LHCN-M2 (cell line): ENCODE results near the gene NRP2. TPM values are rescaled to one million over a fixed set of nuclear protein-coding genes. Genes with fewer than 3 reads are reported as not detected.

Experiments
- DNase-seq: peaks from one replicate; pipeline ENCODE4 v3.0.0-alpha.2; 2012; ENCODE audit warnings: low read depth
- total RNA-seq: library from RNA; depleted of rRNA; stranded (reverse); fragments of >200 nt; gene quantifications from 2 replicates; pipeline ENCODE4 v1.2.3, GENCODE V29; 2014

Gene NRP2
- total RNA-seq, 1 experiment from 2014 or later: 14.9 TPM

DNA sequence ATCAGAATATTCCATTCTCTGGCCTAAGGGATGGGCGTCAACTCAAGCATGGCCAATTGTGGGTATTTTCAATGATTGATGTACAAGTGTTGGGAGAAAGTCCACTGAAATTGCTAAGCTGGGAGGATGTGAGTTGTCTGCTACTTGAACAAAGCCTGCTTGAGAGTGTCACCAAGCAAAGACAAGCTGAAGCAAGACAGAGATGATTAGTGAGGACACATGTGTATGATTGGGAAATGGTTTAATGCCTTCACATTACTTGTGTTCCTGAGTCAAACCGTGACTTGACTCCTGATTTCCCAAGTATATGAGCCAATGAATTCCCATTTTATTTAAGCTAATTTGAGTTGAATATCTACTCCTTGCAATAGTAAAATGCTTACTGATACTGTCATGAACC is 23.7 kb upstream of the NRP2 start:
- DNase-seq: no peak

DNA sequence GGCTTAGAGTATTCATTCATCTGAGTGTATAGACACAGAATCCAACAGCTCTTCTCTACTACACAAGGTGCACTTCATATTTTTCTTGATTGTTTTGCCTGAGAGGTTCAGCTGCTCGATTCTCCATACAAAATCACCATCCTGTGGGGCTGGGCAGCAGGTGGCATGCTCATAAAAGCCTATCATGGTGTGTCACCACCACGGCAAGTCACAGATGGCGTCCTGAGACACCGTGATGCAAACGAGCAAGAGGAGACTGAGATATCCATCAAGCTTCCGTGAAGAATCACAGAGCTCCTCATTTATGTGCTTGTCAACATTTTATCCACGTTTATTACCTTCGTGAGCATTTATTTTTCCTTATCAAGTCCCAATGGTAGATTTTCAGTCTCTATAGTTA is 22.4 kb upstream of the NRP2 start:
- peak; percentile 65 for DNase-seq

DNA sequence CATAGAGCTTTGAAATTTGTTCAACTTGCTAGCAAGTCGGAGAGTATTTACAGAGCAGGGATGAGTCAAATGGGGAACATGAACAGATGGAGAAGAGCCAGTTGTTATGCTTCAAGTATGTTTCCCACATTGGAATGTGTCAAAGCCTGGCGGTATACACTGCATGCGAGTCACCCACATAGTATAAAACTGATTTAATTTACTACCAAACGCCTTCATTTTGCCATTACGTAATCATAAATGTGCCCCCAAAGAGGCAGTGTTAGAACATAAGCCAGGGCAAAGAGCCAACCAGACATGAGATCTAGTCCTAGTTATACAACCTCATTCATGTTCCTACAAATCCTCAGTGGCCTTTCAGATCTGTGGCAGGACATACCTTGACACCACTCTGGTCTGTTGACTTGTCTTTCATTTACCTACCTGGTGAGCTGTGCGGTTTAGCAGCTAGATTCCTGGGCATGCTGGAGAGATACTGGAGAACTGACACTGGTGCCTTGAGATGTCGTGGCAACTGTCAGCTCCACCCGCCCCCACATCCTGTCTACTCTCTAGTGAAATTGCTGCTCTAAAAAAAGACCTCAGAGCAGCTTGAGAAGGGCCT is 21.7 kb upstream of the NRP2 start:
- peak; percentile 95 for DNase-seq

DNA sequence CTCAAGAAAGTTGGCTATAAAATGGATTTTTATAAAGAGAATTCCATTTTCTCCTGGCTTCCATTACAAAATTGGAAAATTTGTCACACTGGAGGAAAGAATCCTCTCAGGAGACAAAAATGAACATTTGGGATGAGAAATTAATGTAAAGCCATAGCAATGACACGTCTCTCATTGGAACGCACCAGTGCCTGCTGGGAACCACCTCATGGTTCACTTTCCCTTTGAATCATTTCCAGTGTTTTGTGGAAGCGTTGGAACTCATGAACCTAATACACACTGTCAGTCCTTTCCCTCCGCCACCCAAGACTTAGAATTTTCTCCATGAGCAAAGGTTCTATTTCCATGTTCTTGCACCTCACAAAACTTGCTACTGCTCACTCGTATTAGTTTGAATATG is 21.0 kb upstream of the NRP2 start:
- no peak for DNase-seq

DNA sequence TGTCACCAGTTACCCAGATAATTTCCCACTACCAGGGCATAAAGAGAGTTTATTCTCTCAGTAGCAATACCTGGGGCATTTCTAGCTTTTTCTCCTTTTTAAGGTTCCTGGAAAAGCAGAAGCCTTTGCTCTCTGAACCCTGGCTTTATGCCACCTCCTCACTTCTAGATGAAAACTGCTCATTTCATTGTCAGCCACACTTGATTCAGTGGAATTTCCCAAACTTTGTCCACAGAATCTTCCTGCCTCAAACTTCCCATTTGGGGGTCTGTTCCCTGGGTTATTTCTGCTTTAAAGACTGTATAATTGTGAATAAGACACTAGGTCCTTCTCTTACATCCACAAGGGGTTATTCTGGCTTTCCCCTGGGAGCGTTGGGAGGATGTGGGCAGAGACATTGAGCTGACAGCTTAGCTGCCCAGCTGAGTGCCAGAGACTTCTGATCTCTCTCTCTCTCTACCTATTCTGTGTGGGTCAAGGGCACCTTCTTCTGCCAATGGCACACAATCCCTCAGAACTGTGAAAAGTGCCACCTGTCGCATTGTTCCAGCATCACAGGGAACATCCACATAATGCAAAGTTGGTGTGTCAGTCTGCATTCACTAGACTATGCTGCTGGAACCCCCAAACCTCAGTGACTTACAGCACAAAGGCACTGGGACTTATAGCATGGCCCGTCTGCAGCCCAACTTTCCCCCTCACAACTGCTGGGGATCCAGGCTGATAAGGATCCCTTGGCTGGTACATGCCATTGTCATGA is 19.9 kb upstream of the NRP2 start:
- DNase-seq: no peak

DNA sequence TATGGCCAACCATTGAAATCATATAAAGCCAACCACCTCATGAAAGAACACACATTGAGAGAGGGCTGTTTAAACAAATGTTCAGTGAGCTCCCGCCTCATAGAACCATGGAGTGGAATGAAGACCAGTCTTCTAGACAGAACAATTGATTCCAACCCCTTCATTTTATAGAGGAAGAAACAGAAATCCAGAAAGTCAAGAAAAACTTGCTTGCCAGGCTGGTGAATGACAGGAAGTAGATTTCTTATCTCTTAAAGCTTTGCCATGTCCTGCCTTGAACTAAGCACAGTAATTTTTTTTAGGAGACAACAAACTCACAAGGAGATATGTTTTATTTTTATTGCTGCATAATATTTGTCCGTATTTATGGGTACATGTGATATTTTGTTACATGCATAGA is 16.5 kb upstream of the NRP2 start:
- DNase-seq: no peak

DNA sequence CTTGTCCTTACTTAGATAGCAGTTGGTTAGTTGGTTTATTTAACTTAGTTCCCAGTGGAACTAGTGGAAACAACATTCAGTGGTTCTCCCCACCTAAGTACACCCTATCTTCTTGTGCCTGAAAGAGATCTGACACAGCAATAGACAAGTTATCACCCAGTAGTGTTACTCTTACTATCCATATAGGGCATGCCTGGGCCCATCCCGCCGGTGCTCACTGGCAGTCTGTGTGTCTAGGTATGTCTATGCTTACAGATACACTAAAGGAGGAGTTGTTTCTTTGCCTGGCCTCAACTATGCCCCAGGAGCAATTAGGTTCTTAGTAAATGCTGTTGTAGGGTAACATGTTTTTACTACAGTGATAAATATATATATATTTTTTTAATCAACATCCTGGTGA is 12.0 kb upstream of the NRP2 start:
- DNase-seq: no peak

DNA sequence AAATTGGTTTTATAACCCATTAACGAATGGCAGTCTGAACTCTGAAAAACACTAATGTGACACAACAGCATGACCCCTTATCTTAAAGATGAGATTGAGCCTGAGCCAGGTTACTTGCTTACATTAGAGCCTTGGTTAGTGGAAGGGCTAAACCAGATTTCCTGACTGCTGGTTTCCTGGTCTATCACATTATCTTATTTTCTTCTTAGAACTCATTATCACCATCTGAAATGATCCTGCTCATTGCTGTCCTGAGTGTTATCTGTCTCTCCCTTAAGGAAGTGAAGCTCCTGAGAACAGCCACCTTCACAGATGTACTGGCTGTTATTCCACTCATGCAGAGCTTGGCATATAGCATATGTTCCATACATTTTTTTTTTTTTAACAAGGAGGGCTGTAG is 9.0 kb upstream of the NRP2 start:
- no peak for DNase-seq

DNA sequence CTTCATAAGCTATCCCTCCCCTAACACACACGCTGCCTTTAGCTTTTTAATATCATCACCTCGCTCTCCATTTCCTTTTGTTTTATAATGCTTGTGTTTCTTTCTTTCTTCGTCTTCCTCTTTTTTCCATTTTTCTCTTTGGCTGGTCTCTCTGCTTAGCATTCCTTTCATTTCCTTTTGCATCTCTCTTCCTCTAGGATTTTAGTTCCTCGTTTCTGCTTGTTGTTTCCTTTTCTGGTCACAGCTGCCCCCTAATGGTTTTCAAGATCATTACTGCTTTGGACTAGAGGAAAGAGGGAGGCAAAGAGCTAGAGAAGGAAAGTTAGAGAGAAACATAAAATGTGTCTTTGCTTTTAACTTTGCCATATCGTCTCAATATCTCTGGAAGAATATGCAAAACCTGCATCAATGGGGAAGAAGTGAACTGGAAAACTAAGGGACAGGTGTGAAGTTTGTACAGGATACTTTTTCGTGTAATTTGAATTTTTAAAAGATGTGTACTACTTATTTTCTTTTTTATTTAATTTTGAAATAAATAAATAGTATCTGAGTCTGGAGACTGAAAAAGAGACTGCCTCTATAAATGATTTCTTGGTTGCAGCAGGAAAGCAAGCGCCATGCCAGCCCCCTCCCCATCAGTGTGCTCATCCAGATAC is 6.3 kb upstream of the NRP2 start:
- peak; percentile 77 for DNase-seq

DNA sequence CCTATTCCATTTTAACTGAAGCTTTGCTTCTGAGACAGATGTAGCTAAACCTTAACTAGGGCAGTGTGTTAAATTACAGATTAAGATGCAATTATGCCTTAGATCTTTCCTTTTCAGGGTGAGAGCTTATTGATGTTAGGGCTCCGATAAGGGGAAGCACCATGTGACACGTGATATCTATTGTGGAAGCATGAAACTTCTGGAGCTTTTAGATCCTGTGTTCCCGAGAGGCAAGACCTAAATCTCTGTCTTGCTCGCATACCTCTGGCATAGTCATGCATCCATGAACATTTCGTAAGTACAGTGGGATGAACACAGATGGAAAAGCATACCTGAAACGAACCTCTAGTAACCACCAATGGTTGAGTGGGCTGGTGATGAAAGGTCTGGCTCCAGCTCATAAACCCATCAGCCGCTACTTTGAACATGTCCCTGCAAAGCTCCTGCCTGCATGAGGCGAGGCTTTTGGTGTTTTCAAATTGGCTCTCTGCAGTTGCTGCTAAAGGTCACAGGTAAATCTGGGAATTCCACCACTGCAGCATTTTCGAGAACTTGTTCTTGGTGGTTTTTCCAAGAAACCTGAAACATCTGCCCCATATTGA is 3.7 kb upstream of the NRP2 start:
- DNase-seq: no peak

DNA sequence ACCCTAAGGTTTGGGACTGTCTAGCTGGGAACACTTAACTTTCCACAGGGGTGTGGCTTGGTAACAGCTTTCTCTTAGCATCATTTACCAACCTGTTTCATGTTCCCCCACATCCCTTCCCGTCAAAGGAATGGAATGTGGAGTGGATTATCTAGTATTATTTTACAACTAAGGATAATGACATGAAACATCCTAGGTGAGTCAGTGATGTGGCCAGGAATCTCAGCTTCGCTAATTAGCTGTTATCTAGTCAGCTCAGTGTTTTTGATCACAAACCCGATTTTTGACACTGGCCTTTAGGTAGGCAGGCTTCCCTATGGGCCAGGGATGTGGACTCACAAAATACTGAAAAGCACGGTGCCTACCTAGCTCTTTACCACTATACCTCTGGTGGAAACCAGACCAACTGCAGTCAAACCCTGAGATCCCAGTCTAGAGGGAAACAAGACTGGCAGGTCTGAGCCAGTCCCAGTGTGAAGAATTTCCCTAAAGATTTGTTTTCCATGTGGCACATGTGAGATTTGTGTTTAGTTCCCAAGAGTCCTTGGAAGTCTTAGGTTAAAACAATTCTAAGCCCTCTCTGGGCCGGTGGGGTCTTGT is 2.8 kb upstream of the NRP2 start:
- DNase-seq: no peak

DNA sequence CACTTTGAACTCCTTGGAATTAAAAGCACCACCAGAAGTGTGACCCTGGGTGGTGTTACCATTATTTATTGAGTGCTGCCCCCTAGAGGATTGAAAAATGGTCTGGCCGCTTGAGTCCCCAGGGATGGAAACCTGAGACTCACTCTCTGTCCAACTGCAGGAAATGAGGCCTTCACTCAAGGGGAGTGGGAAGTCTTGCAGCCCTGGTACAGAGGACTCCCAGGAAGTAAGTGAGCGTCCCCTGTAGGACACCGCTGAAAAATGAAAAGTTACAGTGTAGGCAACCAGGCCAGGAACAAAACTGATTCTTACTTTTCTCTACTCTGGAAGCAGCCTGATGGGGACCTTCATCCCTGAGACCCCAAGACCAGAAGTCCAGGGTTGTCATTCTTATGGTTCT is 2.2 kb upstream of the NRP2 start:
- peak; percentile 96 for DNase-seq

DNA sequence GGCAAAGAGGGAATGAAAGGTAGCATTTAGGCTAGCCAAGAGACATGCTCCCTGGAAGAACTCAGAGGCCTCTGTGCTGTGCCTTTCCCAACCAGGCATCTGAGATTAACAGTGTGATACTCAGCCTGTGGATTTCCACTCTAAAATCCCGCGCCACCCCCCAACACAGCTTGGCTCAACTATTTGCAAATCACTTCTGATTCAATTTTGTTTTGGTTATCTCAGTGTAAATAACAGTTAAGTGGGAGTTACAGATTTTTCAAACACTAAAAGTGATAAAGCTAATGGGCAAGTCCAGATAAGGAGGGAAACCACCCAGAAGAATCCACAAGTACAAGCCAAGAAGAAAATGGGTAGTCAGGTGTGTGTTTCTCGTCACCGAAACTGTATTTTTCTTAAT is 1.4 kb upstream of the NRP2 start:
- DNase-seq: no peak

DNA sequence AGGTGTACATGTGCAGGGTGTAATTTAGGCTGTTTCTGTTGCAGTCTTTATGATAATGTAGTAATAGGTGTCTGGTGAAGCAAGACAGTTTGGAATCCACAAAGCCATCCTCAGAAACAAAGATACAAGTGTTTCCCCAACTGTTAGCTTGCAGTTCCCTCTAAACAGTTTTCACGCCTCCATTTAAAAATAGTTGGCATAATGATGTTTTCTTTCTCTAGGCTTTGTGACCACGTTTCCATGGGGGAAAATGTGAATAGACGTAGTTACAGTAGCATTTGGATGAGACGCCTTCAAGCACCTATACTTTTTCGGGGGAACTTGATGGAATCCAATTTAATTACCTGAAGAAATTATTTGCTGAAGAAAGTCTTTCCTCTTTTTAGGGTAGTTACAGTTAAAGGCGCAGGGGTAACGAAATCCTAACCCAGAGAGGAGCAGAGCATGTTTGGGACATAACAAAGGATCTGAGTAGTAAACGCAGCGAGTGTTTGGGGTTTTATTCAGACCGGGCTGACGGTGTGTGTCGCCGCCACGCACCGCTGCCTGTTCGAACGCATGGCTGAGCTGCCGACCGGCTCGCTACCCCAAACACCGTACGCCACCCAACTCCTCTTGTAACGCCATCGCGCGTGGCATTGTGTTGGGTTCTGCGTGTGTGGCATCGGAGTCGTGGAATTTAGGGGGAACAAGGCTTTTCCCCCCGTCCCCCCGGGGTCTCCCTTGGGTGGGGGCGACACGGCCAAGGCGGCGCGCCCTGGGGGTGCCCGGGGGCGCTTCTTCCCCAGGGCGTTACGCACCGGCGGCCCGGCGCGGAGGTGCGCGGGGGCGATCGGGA is 681 bp upstream of the NRP2 start:
- no peak for DNase-seq

DNA sequence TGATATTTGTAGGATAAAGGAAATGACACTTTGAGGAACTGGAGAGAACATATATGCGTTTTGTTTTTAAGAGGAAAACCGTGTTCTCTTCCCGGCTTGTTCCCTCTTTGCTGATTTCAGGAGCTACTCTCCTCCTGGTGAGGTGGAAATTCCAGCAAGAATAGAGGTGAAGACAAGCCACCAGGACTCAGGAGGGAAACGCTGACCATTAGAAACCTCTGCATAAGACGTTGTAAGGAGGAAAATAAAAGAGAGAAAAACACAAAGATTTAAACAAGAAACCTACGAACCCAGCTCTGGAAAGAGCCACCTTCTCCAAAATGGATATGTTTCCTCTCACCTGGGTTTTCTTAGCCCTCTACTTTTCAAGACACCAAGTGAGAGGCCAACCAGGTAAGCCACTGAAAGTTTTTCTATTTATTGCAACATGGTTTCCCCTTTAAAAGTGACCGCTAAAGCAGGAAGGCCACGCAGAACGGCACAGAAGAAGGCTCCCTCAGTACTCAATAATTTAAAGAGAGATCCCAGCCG is 735 bp downstream of the NRP2 start:
- DNase-seq: no peak

DNA sequence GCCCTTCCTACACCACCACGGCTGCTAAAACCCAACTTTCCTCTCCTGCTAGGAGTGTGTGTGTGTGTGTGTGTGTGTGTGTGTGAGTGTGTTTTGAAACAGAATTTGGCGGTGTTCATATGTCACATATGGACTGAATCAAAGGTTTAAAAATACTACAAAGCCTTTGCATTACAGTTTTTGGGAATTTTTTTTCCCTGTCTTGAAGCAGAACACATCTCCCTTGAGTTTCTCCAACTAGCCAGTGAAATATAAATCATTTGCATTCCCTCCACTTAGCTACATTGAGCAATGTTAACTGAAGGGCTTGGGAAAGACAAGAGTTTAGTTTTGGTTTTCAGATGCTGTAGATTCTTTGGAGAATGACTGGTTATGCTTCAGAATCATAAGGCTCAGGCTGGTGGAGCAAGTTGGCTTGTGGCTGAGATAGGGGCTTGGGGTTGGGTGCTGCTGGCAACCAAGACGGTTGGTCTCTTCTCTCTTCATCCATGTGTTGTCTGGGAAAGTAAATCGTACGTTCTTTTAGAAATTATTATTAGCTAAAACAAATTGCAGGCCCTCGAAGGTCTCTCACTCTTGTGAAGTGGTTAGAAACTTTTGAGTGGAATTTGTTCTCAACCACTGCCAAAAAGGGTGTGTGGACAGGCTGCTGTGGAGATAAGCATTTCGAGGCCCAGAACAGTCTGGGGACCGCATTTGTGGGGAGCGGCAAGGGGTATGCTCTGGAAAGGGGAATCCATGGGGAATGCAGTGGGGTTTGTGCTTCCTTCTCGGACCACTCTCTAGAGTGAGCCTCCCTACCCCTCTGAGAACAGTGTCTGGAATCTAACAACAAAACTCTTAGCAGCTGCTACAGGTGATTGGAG is 1.4 kb downstream of the NRP2 start:
- peak; percentile 38 for DNase-seq

DNA sequence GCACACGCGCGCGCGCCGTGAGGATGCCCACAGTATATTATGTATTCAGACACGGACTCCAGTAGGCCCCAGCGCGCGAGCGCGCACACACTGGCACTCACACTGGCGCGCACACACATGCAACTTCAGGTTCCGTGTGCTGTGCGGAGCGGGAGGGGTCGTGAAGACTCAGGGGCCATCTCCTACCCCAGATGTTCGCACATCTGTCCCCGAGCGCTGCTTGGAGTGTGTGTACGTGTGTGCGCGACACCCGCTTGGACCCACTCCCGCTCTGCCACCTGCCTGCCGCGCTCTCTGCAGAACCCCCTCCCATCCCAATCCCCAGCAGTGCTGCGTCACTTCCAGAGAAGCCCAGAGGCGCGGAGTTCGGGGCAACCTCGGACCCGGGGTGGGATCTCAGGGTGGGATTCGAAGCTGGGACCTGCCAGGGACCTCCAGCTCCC is 2.6 kb downstream of the NRP2 start:
- DNase-seq: no peak

DNA sequence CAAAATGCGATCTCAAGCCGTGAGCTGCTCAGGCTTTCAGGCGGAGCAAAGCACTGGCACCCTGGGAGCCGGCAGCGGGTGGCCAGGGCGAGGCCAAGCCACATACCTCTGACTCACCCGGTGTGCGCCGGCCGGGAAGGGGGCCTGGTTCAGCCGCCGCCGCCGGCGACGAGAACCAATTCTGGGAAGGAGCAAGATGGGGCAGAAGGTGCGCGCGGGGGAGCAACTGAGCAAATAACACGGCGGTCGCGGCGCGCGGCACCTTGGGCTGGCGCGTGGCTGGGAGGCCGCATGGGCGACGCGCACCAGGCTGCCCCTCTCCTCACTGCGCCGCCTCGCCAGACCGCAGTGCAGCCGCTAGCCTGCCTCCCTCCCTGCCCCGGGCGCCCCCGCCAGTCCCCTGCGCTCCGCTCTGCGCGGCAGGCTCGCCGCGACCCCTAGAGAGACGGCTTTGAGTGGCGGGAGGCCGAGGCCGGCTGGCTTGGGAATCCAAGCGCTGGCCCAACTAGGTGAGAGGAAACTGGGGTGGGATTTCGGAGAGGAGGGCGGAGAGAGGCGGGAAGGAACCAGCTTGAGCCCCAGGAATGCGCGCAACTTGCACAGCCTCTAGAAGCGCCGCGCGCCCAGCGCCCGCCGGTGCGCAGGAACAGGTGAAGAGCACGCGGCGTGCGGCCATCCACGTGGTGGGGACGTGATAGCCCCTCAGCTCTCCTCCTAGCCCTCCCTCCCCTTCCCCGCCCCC is 3.2 kb downstream of the NRP2 start:
- DNase-seq: peak; percentile 62

DNA sequence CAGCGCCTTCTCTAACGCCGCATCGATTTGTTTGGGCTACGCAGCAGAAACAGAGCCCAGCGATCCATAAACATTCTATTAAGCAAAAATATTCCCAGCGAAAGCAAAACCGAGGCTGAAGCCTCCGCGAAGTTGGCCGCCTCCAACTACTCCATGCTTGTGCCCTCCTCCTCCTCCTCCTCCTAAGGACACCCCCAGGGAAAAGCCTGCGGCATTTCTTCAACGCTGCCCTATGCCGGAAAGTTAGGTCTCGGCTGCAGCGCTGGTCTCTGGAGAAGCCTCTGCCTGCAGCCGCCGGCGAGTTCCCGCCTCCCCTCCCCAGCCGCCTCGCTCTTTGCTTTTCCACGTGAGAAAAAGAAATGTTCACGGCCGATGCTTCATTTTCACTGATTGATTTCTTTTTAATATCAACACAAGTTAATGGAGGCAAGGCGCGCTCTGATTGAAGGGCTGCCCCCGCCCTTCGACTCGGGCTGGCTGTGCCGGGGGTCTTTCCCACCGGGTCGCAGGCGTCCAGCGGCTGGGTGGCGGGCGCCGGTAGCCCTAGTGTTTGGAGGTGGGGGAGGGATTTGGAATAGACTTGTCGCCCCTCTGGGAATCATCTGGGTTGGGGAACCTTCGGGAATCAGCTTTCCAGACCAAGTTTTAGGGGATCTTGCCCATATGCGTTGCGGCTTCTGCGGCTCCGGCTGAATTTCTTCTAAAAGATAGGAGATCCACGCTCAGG is 3.9 kb downstream of the NRP2 start:
- no peak for DNase-seq
